ES-I3 (cell line): ENCODE data around the gene CFH.

Experiments used
- H3K36me3 ChIP-seq: 2 replicates; pipeline ENCODE4 v1.6.1; 2013; ENCODE audit warnings: mild to moderate bottlenecking, low read length, control low read depth, moderate library complexity; ENCODE audit not compliant: insufficient read depth
- H3K4me1 ChIP-seq: 2 replicates; pipeline ENCODE4 v1.6.1; 2013; ENCODE audit warnings: mild to moderate bottlenecking, control low read depth, low read length; ENCODE audit not compliant: insufficient read depth
- H3K9ac ChIP-seq: 2 replicates; pipeline ENCODE4 v1.6.1; 2013; ENCODE audit warnings: low read depth, mild to moderate bottlenecking, low read length, moderate library complexity
- H3K9me3 ChIP-seq: 2 replicates; pipeline ENCODE4 v1.6.1; 2013; ENCODE audit warnings: mild to moderate bottlenecking, low read length, moderate library complexity; ENCODE audit not compliant: control insufficient read depth, insufficient read depth

CFH gene

GRCh38 chr1:196651079-196651478 is 764 bp upstream of the CFH start:
- no peaks in the 10 kb centered on the region for H3K9me3 ChIP-seq
- no peaks in the 10 kb centered on the region for H3K36me3 ChIP-seq
- H3K4me1 ChIP-seq = no peaks in the 10 kb centered on the region
- no peak overlapping the region for H3K9ac ChIP-seq

- H3K9ac ChIP-seq = no peak overlapping the region
- H3K4me1 ChIP-seq = no peaks in the 10 kb centered on the region
- H3K9me3 ChIP-seq = no peaks in the 10 kb centered on the region
- H3K36me3 ChIP-seq = no peaks in the 10 kb centered on the region
These were observed 2.4 kb downstream of the CFH start for GRCh38 chr1:196654271-196654670.

GRCh38 chr1:196655071-196655470 is 3.2 kb downstream of the CFH start:
- Histone ChIP-seq H3K36me3 (no peaks in the 10 kb centered on the region), H3K9me3 (no peaks in the 10 kb centered on the region), H3K4me1 (no peaks in the 10 kb centered on the region)

GRCh38 chr1:196655494-196655893 is 3.7 kb downstream of the CFH start:
- Histone ChIP-seq H3K36me3 (no peaks in the 10 kb centered on the region), H3K9ac (no peak overlapping the region), H3K9me3 (no peaks in the 10 kb centered on the region), H3K4me1 (no peaks in the 10 kb centered on the region)

More at GRCh38 chr1:196655071-196655470, 3.2 kb downstream of the CFH start:
- H3K9ac ChIP-seq = no peak overlapping the region

GRCh38 chr1:196659471-196659870 is 7.6 kb downstream of the CFH start:
- Histone ChIP-seq H3K4me1 (no peaks in the 10 kb centered on the region), H3K36me3 (no peaks in the 10 kb centered on the region), H3K9me3 (no peaks in the 10 kb centered on the region), H3K9ac (no peak overlapping the region)

GRCh38 chr1:196660272-196660671 is 8.4 kb downstream of the CFH start:
- no peaks in the 10 kb centered on the region for H3K9me3 ChIP-seq
- no peak overlapping the region for H3K9ac ChIP-seq
- no peaks in the 10 kb centered on the region for H3K36me3 ChIP-seq
- no peaks in the 10 kb centered on the region for H3K4me1 ChIP-seq

- H3K9me3 ChIP-seq = 0 out of 2 replicates have a peak, but pooled peaks cover 1% of the 10 kb centered on the region
- H3K36me3 ChIP-seq = no peaks in the 10 kb centered on the region
- H3K9ac ChIP-seq = no peak overlapping the region
- H3K4me1 ChIP-seq = no peaks in the 10 kb centered on the region
These were observed 9.0 kb downstream of the CFH start for GRCh38 chr1:196660852-196661251.

GRCh38 chr1:196661345-196661744 is 9.5 kb downstream of the CFH start:
- no peak overlapping the region for H3K9ac ChIP-seq
- H3K36me3 ChIP-seq = no peaks in the 10 kb centered on the region
- no peaks in the 10 kb centered on the region for H3K4me1 ChIP-seq
- H3K9me3 ChIP-seq = 0 out of 2 replicates have a peak, but pooled peaks cover 2% of the 10 kb centered on the region

GRCh38 chr1:196667131-196667530 is 15.3 kb downstream of the CFH start:
- Histone ChIP-seq H3K36me3 (no peaks in the 10 kb centered on the region), H3K9ac (no peak overlapping the region), H3K9me3 (peaks cover 5% of the 10 kb centered on the region; the same call in 1 of the 2 replicates), H3K4me1 (no peaks in the 10 kb centered on the region)

GRCh38 chr1:196669051-196669450 is 17.2 kb downstream of the CFH start:
- Histone ChIP-seq H3K9me3 (peaks cover 5% of the 10 kb centered on the region; the same call in 1 of the 2 replicates), H3K36me3 (no peaks in the 10 kb centered on the region), H3K9ac (no peak overlapping the region), H3K4me1 (no peaks in the 10 kb centered on the region)

- H3K9ac ChIP-seq = no peak overlapping the region
- H3K36me3 ChIP-seq = no peaks in the 10 kb centered on the region
- no peaks in the 10 kb centered on the region for H3K4me1 ChIP-seq
- peaks cover 5% of the 10 kb centered on the region; the same call in 1 of the 2 replicates for H3K9me3 ChIP-seq
These were observed 17.9 kb downstream of the CFH start for GRCh38 chr1:196669693-196670092.

GRCh38 chr1:196674908-196675307 is 23.1 kb downstream of the CFH start:
- Histone ChIP-seq H3K36me3 (no peaks in the 10 kb centered on the region), H3K9me3 (no peaks in the 10 kb centered on the region), H3K4me1 (no peaks in the 10 kb centered on the region), H3K9ac (no peak overlapping the region)

GRCh38 chr1:196677781-196678509 is 26.1 kb downstream of the CFH start:
- H3K9me3 ChIP-seq = no peaks in the 10 kb centered on the region
- no peaks in the 10 kb centered on the region for H3K36me3 ChIP-seq
- H3K9ac ChIP-seq = no peak overlapping the region
- H3K4me1 ChIP-seq = no peaks in the 10 kb centered on the region

GRCh38 chr1:196678510-196678884 is 26.7 kb downstream of the CFH start:
- H3K36me3 ChIP-seq = no peaks in the 10 kb centered on the region
- no peaks in the 10 kb centered on the region for H3K4me1 ChIP-seq
- no peak overlapping the region for H3K9ac ChIP-seq
- no peaks in the 10 kb centered on the region for H3K9me3 ChIP-seq

GRCh38 chr1:196680107-196680506 is 28.3 kb downstream of the CFH start:
- no peaks in the 10 kb centered on the region for H3K4me1 ChIP-seq
- H3K9ac ChIP-seq = no peak overlapping the region
- no peaks in the 10 kb centered on the region for H3K36me3 ChIP-seq
- H3K9me3 ChIP-seq = no peaks in the 10 kb centered on the region
